A549 (cell line): ENCODE results near the gene KAT8.

Experiments
- CEBPB ChIP-seq, 2 experiments: fragments of >200 bp in 1 of 2; sonication (Bioruptor Twin) in 1 of 2; formaldehyde crosslinking in 1 of 2; IDR thresholded peaks; 2 replicates each; pipeline ENCODE4 v1.6.1; 2012 to 2016
- EHF ChIP-seq: fragments of 250-450 bp; sonication (Bioruptor Pico); IDR thresholded peaks from 2 replicates; pipeline ENCODE4 v1.5.0; 2020; ENCODE audit warnings: mild to moderate bottlenecking
- EHMT2 ChIP-seq: fragments of 200-600 bp; sonication (generic); IDR thresholded peaks from 2 replicates; pipeline ENCODE4 v1.6.1; 2016; ENCODE audit warnings: antibody characterized with exemption, low read depth, mild to moderate bottlenecking, moderate library complexity
- EP300 ChIP-seq, 2 experiments: fragments of >200 bp; sonication (Bioruptor Twin); formaldehyde crosslinking; IDR thresholded peaks; 2 replicates in 1 of 2; 3 replicates in 1 of 2; pipeline ENCODE4 v1.6.1; 2016 to 2017
- JUN ChIP-seq, 2 experiments: fragments of >200 bp; sonication (Bioruptor Twin); formaldehyde crosslinking; IDR thresholded peaks; 2 replicates in 1 of 2; 3 replicates in 1 of 2; pipeline ENCODE4 v1.6.1; 2016 to 2017
- KDM1A ChIP-seq: fragments of 200-600 bp; sonication (generic); IDR thresholded peaks from 2 replicates; pipeline ENCODE4 v1.6.1; 2016; ENCODE audit warnings: low read depth, mild to moderate bottlenecking
- MAFK ChIP-seq: fragments of 450-650 bp; IDR thresholded peaks from 2 replicates; pipeline ENCODE4 v1.6.1; 2014; ENCODE audit not compliant: partially characterized antibody
- MYC ChIP-seq: IDR thresholded peaks from 2 replicates; pipeline ENCODE4 v1.6.1; 2012; ENCODE audit warnings: mild to moderate bottlenecking, inconsistent platforms, low read length, improper control_type of control experiment, borderline replicate concordance
- POLR2A ChIP-seq: IDR thresholded peaks from 2 replicates; pipeline ENCODE4 v1.6.1; 2012; ENCODE audit warnings: mild to moderate bottlenecking, low read length
- RCOR1 ChIP-seq: fragments of 150-350 bp; IDR thresholded peaks from 2 replicates; pipeline ENCODE4 v1.6.1; 2014; ENCODE audit warnings: antibody characterized with exemption, low read length, low read depth
- TF ChIP-seq, protein P1 (sequence below): fragments of >200 bp; sonication (Bioruptor Twin); formaldehyde crosslinking; IDR thresholded peaks from 3 replicates; pipeline ENCODE4 v1.5.1; 2016
- TF ChIP-seq, protein P2 (sequence below): fragments of >200 bp; sonication (Bioruptor Twin); formaldehyde crosslinking; IDR thresholded peaks from 2 replicates; pipeline ENCODE4 v1.6.1; 2016

DNA sequence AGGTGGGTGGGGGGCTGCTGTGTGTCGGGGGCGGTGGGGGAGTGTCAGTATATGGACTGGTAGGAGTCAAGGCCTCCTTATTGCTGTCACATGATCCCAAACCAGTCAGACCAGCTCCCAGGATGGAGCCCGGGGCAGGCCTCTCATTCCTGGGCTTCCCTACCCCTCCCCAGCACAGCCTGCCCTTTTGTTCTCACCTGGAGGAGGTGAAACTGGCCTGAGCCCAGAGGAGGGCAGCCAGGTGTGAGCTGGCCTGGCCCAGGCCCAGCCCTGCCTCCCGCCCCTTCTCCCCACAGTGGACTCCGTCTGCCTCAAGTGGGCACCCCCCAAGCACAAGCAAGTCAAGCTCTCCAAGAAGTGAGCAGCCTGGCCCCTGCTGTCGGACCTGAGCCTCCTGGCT is 13.4 kb downstream of the KAT8 start:
- TF ChIP-seq EP300 (IDR thresholded peaks at IDR 0.05) (no peak), CEBPB (IDR thresholded peaks at IDR 0.05) (no peak), KDM1A (no peak), EHMT2 (no peak), EHF (CRISPR knock-in tag) (no peak), RCOR1 (no peak), MYC (no peak), JUN (IDR thresholded peaks at IDR 0.05) (no peak), MAFK (no peak), POLR2A (no peak)
- TF ChIP-seq, protein P1, sequence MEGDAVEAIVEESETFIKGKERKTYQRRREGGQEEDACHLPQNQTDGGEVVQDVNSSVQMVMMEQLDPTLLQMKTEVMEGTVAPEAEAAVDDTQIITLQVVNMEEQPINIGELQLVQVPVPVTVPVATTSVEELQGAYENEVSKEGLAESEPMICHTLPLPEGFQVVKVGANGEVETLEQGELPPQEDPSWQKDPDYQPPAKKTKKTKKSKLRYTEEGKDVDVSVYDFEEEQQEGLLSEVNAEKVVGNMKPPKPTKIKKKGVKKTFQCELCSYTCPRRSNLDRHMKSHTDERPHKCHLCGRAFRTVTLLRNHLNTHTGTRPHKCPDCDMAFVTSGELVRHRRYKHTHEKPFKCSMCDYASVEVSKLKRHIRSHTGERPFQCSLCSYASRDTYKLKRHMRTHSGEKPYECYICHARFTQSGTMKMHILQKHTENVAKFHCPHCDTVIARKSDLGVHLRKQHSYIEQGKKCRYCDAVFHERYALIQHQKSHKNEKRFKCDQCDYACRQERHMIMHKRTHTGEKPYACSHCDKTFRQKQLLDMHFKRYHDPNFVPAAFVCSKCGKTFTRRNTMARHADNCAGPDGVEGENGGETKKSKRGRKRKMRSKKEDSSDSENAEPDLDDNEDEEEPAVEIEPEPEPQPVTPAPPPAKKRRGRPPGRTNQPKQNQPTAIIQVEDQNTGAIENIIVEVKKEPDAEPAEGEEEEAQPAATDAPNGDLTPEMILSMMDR: no peak
- TF ChIP-seq, protein P2, sequence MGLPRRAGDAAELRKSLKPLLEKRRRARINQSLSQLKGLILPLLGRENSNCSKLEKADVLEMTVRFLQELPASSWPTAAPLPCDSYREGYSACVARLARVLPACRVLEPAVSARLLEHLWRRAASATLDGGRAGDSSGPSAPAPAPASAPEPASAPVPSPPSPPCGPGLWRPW: no peak
